OCI-M2 (cell line): ENCODE data around the gene CD164.

Experiments used
- DNase-seq: peaks from one replicate; lab custom pipeline; 2025; ENCODE audit not compliant: unreplicated experiment; lab: John Stamatoyannopoulos, UW

The CD164 gene

GRCh38 chr6:109381747-109382575 is at the start of gene CD164:
Gene CD164, minus strand, starts transcription at chr6:109382467. Its CDS starts 89 bp downstream, at chr6:109382378.
- no peak for DNase-seq

GRCh38 chr6:109429496-109429895 is 47.2 kb upstream of the CD164 start:
- DNase-seq, result no peak

- no peak for DNase-seq
Measured at GRCh38 chr6:109428889-109429477, 46.7 kb upstream of the CD164 start.

- DNase-seq, result no peak
Measured at GRCh38 chr6:109424946-109425345, 42.7 kb upstream of the CD164 start.

- DNase-seq, result no peak
Measured at GRCh38 chr6:109421184-109421583, 38.9 kb upstream of the CD164 start.

GRCh38 chr6:109420751-109421150 is 38.5 kb upstream of the CD164 start:
- DNase-seq, result no peak

- no peak for DNase-seq
Measured at GRCh38 chr6:109417646-109418045, 35.4 kb upstream of the CD164 start.

- no peak for DNase-seq
Measured at GRCh38 chr6:109411034-109411433, 28.8 kb upstream of the CD164 start.

GRCh38 chr6:109406196-109406595 is 23.9 kb upstream of the CD164 start:
- no peak for DNase-seq

- no peak for DNase-seq
Measured at GRCh38 chr6:109397020-109397419, 14.8 kb upstream of the CD164 start.

- no peak for DNase-seq
Measured at GRCh38 chr6:109396046-109396718, 13.9 kb upstream of the CD164 start.

- no peak for DNase-seq
Measured at GRCh38 chr6:109393886-109394281, 11.6 kb upstream of the CD164 start.

GRCh38 chr6:109393157-109393885 is 11.1 kb upstream of the CD164 start:
- no peak for DNase-seq

- no peak for DNase-seq
Measured at GRCh38 chr6:109389650-109390274, 7.5 kb upstream of the CD164 start.

GRCh38 chr6:109388265-109388664 is 6.0 kb upstream of the CD164 start:
- DNase-seq, result no peak

- DNase-seq, result no peak
Measured at GRCh38 chr6:109383438-109383940, 1.2 kb upstream of the CD164 start.

- peak; percentile 94 for DNase-seq
Measured at GRCh38 chr6:109382576-109383437, 540 bp upstream of the CD164 start.

- DNase-seq, result no peak
Measured at GRCh38 chr6:109381061-109381746, 1.1 kb downstream of the CD164 start.

- DNase-seq, result no peak
Measured at GRCh38 chr6:109379711-109380110, 2.6 kb downstream of the CD164 start.
